ENCODE measurements around the gene MPHOSPH6.

Gene MPHOSPH6

DNA sequence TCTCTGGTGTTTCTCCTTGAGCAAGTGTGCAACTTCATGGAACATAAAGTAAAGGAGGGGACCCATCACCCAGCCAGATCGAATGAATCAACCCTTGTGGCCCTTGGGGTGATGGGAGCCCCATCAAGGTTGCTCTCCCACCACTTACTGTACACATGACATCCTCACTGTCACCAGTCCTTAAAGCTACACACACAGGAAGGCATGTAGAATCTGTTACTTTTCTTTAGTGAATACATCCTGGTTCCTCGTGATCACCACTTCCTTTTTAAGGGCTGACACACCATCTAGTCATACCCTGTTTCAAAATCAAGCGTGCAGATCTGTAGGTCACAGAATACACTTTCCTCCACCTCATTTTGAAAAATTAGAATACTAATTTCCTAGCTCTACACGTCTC is 22.6 kb upstream of the MPHOSPH6 start:
- WGBS, 2 experiments: 88 to 89% methylated on average over 4 of the region's 4 CpGs
- Histone ChIP-seq H3K4me1 (ENCODE audit: control insufficient read depth, insufficient read depth, low read length) (no peaks in the 10 kb centered on the region), H3K9me3 (ENCODE audit: control insufficient read depth, low read length) (no peaks in the 10 kb centered on the region), H3K27me3 (ENCODE audit: control insufficient read depth, insufficient read depth, low read length, poor library complexity, severe bottlenecking) (no peaks in the 10 kb centered on the region), H3K27ac (ENCODE audit: insufficient read depth, low read depth, low read length, poor library complexity, severe bottlenecking) (no peak overlapping the region), H3K36me3 (ENCODE audit: control insufficient read depth, insufficient read depth, low read length) (no peaks in the 10 kb centered on the region), H3K4me3 (ENCODE audit: insufficient read depth, low read depth, low read length) (no peak overlapping the region)

DNA sequence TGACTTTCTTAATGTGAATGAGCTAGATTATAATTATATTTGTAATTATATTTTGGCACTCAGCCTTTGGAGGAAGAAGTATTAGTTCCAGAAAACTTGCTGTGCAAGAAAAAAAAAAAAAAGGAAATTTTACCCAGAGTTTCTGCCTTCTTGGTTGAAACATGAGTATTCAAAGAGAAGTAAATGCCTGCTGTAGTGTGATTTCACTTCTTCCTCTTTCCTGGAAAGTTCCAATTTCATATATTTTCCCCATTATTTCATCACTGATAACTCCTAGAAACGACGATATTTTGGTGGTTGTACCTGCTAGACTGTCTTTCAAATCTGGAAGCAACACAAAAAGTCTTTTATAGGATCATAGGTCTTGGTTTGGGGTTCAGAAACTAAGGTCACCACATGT is 20.4 kb upstream of the MPHOSPH6 start:
- 94% methylated on average over 2 of the region's 2 CpGs; no CpG with 5 or more reads in 1 of the 2 experiments for WGBS, 2 experiments
- Histone ChIP-seq H3K4me3 (ENCODE audit: insufficient read depth, low read depth, low read length) (no peak overlapping the region), H3K27ac (ENCODE audit: insufficient read depth, low read depth, low read length, poor library complexity, severe bottlenecking) (no peak overlapping the region), H3K27me3 (ENCODE audit: control insufficient read depth, insufficient read depth, low read length, poor library complexity, severe bottlenecking) (no peaks in the 10 kb centered on the region), H3K36me3 (ENCODE audit: control insufficient read depth, insufficient read depth, low read length) (no peaks in the 10 kb centered on the region), H3K9me3 (ENCODE audit: control insufficient read depth, low read length) (no peaks in the 10 kb centered on the region), H3K4me1 (ENCODE audit: control insufficient read depth, insufficient read depth, low read length) (no peaks in the 10 kb centered on the region)

DNA sequence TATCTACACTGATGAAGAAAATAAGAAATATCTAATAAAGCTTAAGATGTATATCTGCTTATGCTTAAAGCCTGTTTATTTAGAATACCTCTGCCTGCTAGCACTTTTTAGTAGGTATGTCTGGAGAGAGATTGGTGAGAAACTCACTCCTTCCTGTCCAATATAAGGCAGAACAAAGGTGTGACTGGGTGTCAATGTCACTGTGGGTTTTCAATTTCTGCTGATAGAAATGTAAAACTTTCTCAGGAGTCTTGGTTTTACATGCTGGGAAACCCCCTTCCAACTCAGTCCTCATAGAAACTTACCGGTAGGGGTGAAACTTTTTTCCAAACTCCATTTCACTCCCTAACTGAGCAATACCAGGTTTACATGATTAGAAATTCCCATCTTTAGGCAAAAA is 17.8 kb upstream of the MPHOSPH6 start:
- Histone ChIP-seq H3K27ac (ENCODE audit: insufficient read depth, low read depth, low read length, poor library complexity, severe bottlenecking) (no peak overlapping the region), H3K27me3 (ENCODE audit: control insufficient read depth, insufficient read depth, low read length, poor library complexity, severe bottlenecking) (no peaks in the 10 kb centered on the region), H3K9me3 (ENCODE audit: control insufficient read depth, low read length) (no peaks in the 10 kb centered on the region), H3K4me1 (ENCODE audit: control insufficient read depth, insufficient read depth, low read length) (no peaks in the 10 kb centered on the region), H3K36me3 (ENCODE audit: control insufficient read depth, insufficient read depth, low read length) (no peaks in the 10 kb centered on the region), H3K4me3 (ENCODE audit: insufficient read depth, low read depth, low read length) (no peak overlapping the region)
- 73 to 86% methylated on average over 1 of the region's 1 CpG for WGBS, 2 experiments

DNA sequence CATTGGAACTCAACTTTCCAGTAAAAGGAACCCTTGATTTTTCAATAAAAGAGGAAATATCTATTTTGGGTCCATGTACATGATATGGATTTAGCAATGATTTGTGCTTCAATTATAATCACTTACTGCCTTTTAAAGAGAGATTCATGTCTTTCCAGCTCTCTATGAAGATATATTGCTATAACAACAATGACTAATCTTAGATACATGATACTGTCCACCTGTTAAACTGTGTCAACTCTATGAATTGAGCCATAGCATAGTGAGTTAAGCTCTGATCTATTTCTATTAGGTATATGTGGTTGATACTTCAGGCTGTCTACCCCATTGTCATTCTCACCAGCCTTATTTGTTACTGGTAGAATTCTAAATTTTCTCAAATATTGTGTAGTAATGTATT is 15.0 kb upstream of the MPHOSPH6 start:
- no peaks in the 10 kb centered on the region for H3K27me3 ChIP-seq (ENCODE audit: control insufficient read depth, insufficient read depth, low read length, poor library complexity, severe bottlenecking)

DNA sequence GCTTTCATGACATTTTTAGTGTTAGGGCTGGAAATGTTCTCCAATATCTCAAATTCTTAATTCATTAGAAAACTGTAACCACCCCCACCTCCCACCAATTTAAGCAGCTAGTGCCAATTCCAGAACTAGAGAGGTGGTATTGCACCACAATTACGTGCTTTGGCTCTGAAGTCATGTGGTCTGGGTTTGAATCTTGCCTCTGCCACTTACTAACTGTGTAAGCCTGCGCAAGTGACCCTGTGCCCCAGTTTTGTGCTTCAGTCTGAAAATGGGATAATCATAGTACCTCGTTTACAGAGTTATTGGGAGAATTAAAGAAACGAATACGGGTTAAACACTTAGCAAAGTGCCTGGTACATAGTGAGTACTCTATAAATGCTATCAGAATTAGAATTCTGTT is 14.2 kb upstream of the MPHOSPH6 start:
- H3K9me3 ChIP-seq (ENCODE audit: control insufficient read depth, low read length): no peaks in the 10 kb centered on the region
- no peak overlapping the region for H3K4me3 ChIP-seq (ENCODE audit: insufficient read depth, low read depth, low read length)
- no peaks in the 10 kb centered on the region for H3K36me3 ChIP-seq (ENCODE audit: control insufficient read depth, insufficient read depth, low read length)
- no peaks in the 10 kb centered on the region for H3K27me3 ChIP-seq (ENCODE audit: control insufficient read depth, insufficient read depth, low read length, poor library complexity, severe bottlenecking)
- no peaks in the 10 kb centered on the region for H3K4me1 ChIP-seq (ENCODE audit: control insufficient read depth, insufficient read depth, low read length)
- WGBS, 2 experiments: 93 to 98% methylated on average over 5 of the region's 5 CpGs
- no peak overlapping the region for H3K27ac ChIP-seq (ENCODE audit: insufficient read depth, low read depth, low read length, poor library complexity, severe bottlenecking)

More for the DNA sequence above, 15.0 kb upstream of the MPHOSPH6 start:
- Histone ChIP-seq H3K36me3 (ENCODE audit: control insufficient read depth, insufficient read depth, low read length) (no peaks in the 10 kb centered on the region), H3K27ac (ENCODE audit: insufficient read depth, low read depth, low read length, poor library complexity, severe bottlenecking) (no peak overlapping the region), H3K9me3 (ENCODE audit: control insufficient read depth, low read length) (no peaks in the 10 kb centered on the region), H3K4me3 (ENCODE audit: insufficient read depth, low read depth, low read length) (no peak overlapping the region), H3K4me1 (ENCODE audit: control insufficient read depth, insufficient read depth, low read length) (no peaks in the 10 kb centered on the region)

DNA sequence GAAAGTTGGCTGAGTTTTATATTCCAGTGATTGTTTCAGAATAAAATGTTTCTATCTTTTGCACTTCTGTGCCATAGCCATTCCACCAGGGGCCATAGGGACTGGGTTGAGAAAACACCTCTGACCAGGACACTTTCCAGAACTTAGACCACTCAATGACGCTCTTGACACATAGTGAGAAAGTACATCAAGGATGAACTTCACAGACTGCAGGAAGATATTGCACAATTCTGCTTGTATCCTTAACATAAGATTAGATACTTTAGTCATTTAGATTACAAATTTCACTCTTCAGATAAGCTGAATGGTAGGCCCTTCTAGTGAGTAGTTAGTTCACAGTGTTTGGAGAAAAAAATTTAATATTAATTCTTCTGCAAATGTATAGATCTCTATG is 13.0 kb upstream of the MPHOSPH6 start:
- no peaks in the 10 kb centered on the region for H3K36me3 ChIP-seq (ENCODE audit: control insufficient read depth, insufficient read depth, low read length)
- no peak overlapping the region for H3K4me3 ChIP-seq (ENCODE audit: insufficient read depth, low read depth, low read length)
- H3K27ac ChIP-seq (ENCODE audit: insufficient read depth, low read depth, low read length, poor library complexity, severe bottlenecking): no peak overlapping the region
- no peaks in the 10 kb centered on the region for H3K9me3 ChIP-seq (ENCODE audit: control insufficient read depth, low read length)
- H3K27me3 ChIP-seq (ENCODE audit: control insufficient read depth, insufficient read depth, low read length, poor library complexity, severe bottlenecking): no peaks in the 10 kb centered on the region
- no peaks in the 10 kb centered on the region for H3K4me1 ChIP-seq (ENCODE audit: control insufficient read depth, insufficient read depth, low read length)
- WGBS, 2 experiments: 92 to 100% methylated on average over 1 of the region's 1 CpG

DNA sequence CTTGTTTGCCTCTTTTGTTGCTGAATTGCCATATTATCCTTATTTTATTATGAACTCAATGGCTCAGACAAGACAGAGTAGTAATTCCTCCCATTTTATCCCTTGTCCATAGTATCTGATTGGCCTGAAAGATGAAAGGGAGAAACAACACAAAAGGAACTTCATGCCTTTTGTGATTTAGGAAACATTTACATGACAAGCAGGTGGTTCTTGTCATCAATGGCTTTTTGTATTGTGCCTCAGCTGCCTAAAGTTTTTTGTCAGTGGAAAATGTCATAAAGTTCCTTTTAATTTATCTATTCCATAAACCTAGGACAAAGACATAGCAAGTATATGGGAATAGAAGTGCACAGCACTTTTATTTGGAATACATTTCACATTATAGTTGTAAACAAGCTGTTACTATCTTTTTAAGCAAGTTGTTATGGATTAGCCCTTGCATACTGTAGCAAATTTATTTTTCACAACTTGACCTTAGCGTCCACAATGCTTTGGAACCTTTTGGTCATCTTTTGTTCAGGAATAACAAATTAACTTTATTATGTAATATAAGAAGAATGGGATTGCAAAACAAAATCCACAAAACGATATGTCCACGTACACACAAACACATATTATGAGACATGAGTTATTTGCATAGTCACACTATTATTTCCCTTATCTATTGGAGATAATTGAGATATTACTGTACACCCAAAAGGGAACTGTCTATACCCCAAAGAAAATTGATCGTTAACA is 12.4 kb upstream of the MPHOSPH6 start:
- WGBS, 2 experiments: 50% methylated on average over 2 of the region's 4 CpGs; no CpG with 5 or more reads in 1 of the 2 experiments
- no peaks in the 10 kb centered on the region for H3K4me1 ChIP-seq (ENCODE audit: control insufficient read depth, insufficient read depth, low read length)
- no peaks in the 10 kb centered on the region for H3K36me3 ChIP-seq (ENCODE audit: control insufficient read depth, insufficient read depth, low read length)

DNA sequence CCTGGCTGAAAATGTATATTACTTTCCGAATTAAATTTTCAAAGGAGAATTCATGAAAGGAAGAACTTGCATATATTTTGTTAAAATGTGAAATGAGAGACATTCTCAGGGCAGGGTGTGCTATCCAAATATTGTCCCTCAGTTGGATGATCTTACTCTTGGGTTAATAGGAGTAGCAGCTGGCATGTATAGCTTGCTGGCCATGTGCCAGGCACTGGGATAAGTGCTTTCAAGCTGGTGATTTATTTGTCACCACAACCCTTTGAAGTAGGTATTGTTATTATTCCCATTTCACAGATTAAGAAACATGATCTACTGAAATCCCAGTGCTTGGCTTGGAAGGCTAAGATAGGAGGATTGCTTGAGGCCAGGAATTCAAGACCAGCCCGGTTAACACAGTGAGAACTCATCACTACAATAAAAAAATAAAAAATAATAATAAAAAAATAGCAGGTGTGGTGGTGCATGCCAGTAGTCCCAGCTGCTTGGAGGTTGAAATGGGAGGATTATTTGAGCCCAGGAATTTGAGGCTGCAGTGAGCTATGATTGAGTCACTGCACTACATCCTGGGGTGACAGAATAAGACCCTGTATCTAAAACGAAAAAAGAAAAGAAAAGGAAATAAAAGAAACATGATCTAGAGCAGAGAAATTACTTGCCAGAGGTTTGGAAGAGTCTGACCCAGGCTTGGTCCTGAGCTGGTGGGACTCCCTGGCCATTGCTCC is 11.6 kb upstream of the MPHOSPH6 start:
- no peaks in the 10 kb centered on the region for H3K36me3 ChIP-seq (ENCODE audit: control insufficient read depth, insufficient read depth, low read length)
- WGBS, 2 experiments: 78 to 90% methylated on average over 2 to 3 of the region's 3 CpGs
- no peak overlapping the region for H3K27ac ChIP-seq (ENCODE audit: insufficient read depth, low read depth, low read length, poor library complexity, severe bottlenecking)
- no peaks in the 10 kb centered on the region for H3K27me3 ChIP-seq (ENCODE audit: control insufficient read depth, insufficient read depth, low read length, poor library complexity, severe bottlenecking)
- H3K4me1 ChIP-seq (ENCODE audit: control insufficient read depth, insufficient read depth, low read length): no peaks in the 10 kb centered on the region
- no peak overlapping the region for H3K4me3 ChIP-seq (ENCODE audit: insufficient read depth, low read depth, low read length)
- no peaks in the 10 kb centered on the region for H3K9me3 ChIP-seq (ENCODE audit: control insufficient read depth, low read length)

More for the DNA sequence above, 12.4 kb upstream of the MPHOSPH6 start:
- no peak overlapping the region for H3K27ac ChIP-seq (ENCODE audit: insufficient read depth, low read depth, low read length, poor library complexity, severe bottlenecking)
- H3K4me3 ChIP-seq (ENCODE audit: insufficient read depth, low read depth, low read length): no peak overlapping the region
- no peaks in the 10 kb centered on the region for H3K9me3 ChIP-seq (ENCODE audit: control insufficient read depth, low read length)
- no peaks in the 10 kb centered on the region for H3K27me3 ChIP-seq (ENCODE audit: control insufficient read depth, insufficient read depth, low read length, poor library complexity, severe bottlenecking)

DNA sequence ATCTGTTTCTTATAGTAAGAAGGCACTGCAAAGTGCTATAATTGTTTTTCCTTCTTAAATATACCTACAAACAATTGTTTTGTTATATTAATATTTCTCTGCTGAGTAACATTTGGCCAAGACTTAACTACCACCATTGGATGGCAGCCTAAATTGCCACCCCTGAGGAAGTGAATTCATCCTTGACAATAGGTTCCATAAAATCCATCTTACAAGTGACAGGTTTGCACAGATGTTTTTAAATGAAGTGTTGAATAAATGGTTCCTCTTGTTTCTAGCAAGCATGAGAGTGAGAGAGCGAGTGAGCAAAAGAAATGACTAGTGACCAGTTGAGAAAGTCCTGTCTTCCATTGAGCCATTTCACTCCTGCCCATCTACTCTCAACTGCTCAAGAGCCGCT is 8.3 kb upstream of the MPHOSPH6 start:
- Histone ChIP-seq H3K4me3 (ENCODE audit: insufficient read depth, low read depth, low read length) (no peak overlapping the region), H3K4me1 (ENCODE audit: control insufficient read depth, insufficient read depth, low read length) (no peaks in the 10 kb centered on the region)
- 83 to 93% methylated on average over 2 of the region's 2 CpGs for WGBS, 2 experiments

DNA sequence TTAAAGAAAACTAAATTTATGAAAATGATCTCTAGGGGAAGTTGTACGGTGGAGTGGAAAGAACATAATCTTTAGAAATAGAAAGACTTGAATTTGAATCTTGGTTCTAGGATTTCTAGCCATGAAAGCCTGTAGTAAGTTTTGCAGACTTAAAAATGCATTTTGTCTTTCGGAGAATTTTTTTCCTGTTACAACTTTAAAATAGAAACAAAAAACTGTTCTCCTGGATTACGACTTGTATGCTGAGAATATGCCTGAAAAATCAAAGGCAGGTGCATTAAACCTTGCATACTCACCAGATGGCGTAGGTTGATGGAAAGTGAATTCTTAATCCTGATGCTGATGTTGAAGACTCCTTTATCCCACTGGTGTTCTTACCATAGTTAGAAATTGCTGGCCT is 7.5 kb upstream of the MPHOSPH6 start:
- Histone ChIP-seq H3K36me3 (ENCODE audit: control insufficient read depth, insufficient read depth, low read length) (no peaks in the 10 kb centered on the region), H3K4me1 (ENCODE audit: control insufficient read depth, insufficient read depth, low read length) (no peaks in the 10 kb centered on the region), H3K27ac (ENCODE audit: insufficient read depth, low read depth, low read length, poor library complexity, severe bottlenecking) (no peak overlapping the region), H3K27me3 (ENCODE audit: control insufficient read depth, insufficient read depth, low read length, poor library complexity, severe bottlenecking) (peaks cover 3% of the 10 kb centered on the region), H3K9me3 (ENCODE audit: control insufficient read depth, low read length) (no peaks in the 10 kb centered on the region), H3K4me3 (ENCODE audit: insufficient read depth, low read depth, low read length) (no peak overlapping the region)
- 92 to 98% methylated on average over 3 to 4 of the region's 4 CpGs for WGBS, 2 experiments

More for the DNA sequence above, 8.3 kb upstream of the MPHOSPH6 start:
- Histone ChIP-seq H3K27me3 (ENCODE audit: control insufficient read depth, insufficient read depth, low read length, poor library complexity, severe bottlenecking) (no peaks in the 10 kb centered on the region), H3K36me3 (ENCODE audit: control insufficient read depth, insufficient read depth, low read length) (no peaks in the 10 kb centered on the region), H3K27ac (ENCODE audit: insufficient read depth, low read depth, low read length, poor library complexity, severe bottlenecking) (no peak overlapping the region), H3K9me3 (ENCODE audit: control insufficient read depth, low read length) (no peaks in the 10 kb centered on the region)

Data from ectodermal cell (in vitro differentiated cells).